Measurements from ENCODE around the gene NUP62. TPM values are rescaled to one million over a fixed set of nuclear protein-coding genes. Genes with fewer than 3 reads are reported as not detected.
A peak's percentile ranks its signal among the peaks of the same experiment; 100 is the strongest.

NUP62 gene
- total RNA-seq, 1 experiment from 2014 or later, result 69.7 TPM

- no peak for DNase-seq (ENCODE audit: low read depth)
These were observed 48.1 kb downstream of the NUP62 start for GRCh38 chr19:49881186-49881585.

- no peak for DNase-seq (ENCODE audit: low read depth)
These were observed 49.0 kb downstream of the NUP62 start for GRCh38 chr19:49880162-49880869.

- no peak for DNase-seq (ENCODE audit: low read depth)
These were observed 49.9 kb downstream of the NUP62 start for GRCh38 chr19:49879243-49879963.

- DNase-seq (ENCODE audit: low read depth), result no peak
These were observed 50.6 kb downstream of the NUP62 start for GRCh38 chr19:49878744-49879070.

- peak; percentile 97 for DNase-seq (ENCODE audit: low read depth)
These were observed 51.2 kb downstream of the NUP62 start for GRCh38 chr19:49877879-49878743.

- peak; percentile 100 for DNase-seq (ENCODE audit: low read depth)
These were observed 52.1 kb downstream of the NUP62 start, which contains the start of the genes AKT1S1 and TBC1D17 for GRCh38 chr19:49877020-49877878. Gene AKT1S1, minus strand, starts transcription at chr19:49877355. Its CDS starts 4,060 bp downstream, at chr19:49873295. Gene TBC1D17, plus strand, starts transcription at chr19:49877702. Its CDS starts 22 bp downstream, at chr19:49877724.

- DNase-seq (ENCODE audit: low read depth), result peak; percentile 97
These were observed 52.8 kb downstream of the NUP62 start for GRCh38 chr19:49876422-49877019.

- DNase-seq (ENCODE audit: low read depth), result peak; percentile 48
These were observed 53.4 kb downstream of the NUP62 start for GRCh38 chr19:49875857-49876421.

GRCh38 chr19:49875177-49875576 is 54.1 kb downstream of the NUP62 start:
- no peak for DNase-seq (ENCODE audit: low read depth)

- DNase-seq (ENCODE audit: low read depth), result no peak
These were observed 54.7 kb downstream of the NUP62 start for GRCh38 chr19:49874503-49875157.

- DNase-seq (ENCODE audit: low read depth), result no peak
These were observed 55.5 kb downstream of the NUP62 start for GRCh38 chr19:49873834-49874233.

- DNase-seq (ENCODE audit: low read depth), result no peak
These were observed 56.2 kb downstream of the NUP62 start for GRCh38 chr19:49873129-49873521.

GRCh38 chr19:49872245-49873128 is 56.8 kb downstream of the NUP62 start:
- DNase-seq (ENCODE audit: low read depth), result no peak

- no peak for DNase-seq (ENCODE audit: low read depth)
These were observed 57.8 kb downstream of the NUP62 start for GRCh38 chr19:49871349-49871985.

- no peak for DNase-seq (ENCODE audit: low read depth)
These were observed 58.9 kb downstream of the NUP62 start for GRCh38 chr19:49870309-49870901.

- DNase-seq (ENCODE audit: low read depth), result peak; percentile 100
These were observed 59.6 kb downstream of the NUP62 start for GRCh38 chr19:49869484-49870308.

GRCh38 chr19:49869009-49869483 is 60.3 kb downstream of the NUP62 start:
- DNase-seq (ENCODE audit: low read depth), result no peak
